PC-3 (cell line): ENCODE results near the gene ARHGEF7. TPM values are rescaled to one million over a fixed set of nuclear protein-coding genes. Genes with fewer than 3 reads are reported as not detected.
A peak's percentile ranks its signal among the peaks of the same experiment; 100 is the strongest.

Experiments used
- ATAC-seq: fragments of 200-7000 bp; cut with Tn5 transposase; 2 replicates; pipeline ENCODE4 v1.9.1; 2020; ENCODE audit warnings: mild to moderate bottlenecking, moderate library complexity
- BruUV-seq: library from RNA; stranded (reverse); fragments of 400-500 nt; replicated peaks from 2 replicates; lab custom pipeline; 2021; lab: Mats Ljungman, UMichigan
- CTCF ChIA-PET: fragments of 300-600 bp; sonication (Branson Sonifier 250); formaldehyde crosslinking; loops from one replicate; lab custom pipeline; 2022; ENCODE audit warnings: antibody characterized with exemption; lab: Charles Lee
- POLR2A ChIA-PET: fragments of 300-600 bp; sonication (Branson Sonifier 250); formaldehyde crosslinking; loops from one replicate; lab custom pipeline; 2022; ENCODE audit warnings: antibody characterized with exemption; ENCODE audit not compliant: unreplicated experiment; lab: Charles Lee
- DNase-seq: peaks from one replicate; pipeline ENCODE4 v3.0.0-alpha.2; 2015
- H2AFZ ChIP-seq: fragments of 300-600 bp; sonication (generic); 2 replicates; pipeline ENCODE4 v1.6.0; 2016; ENCODE audit warnings: antibody characterized with exemption, low read length
- H3F3A ChIP-seq: fragments of 300-600 bp; sonication (generic); one replicate; pipeline ENCODE4 v1.6.0; 2017; ENCODE audit warnings: antibody characterized with exemption, low read length, control low read depth, mild to moderate bottlenecking; ENCODE audit not compliant: unreplicated experiment
- H3K27ac ChIP-seq: fragments of 300-600 bp; sonication (generic); 2 replicates; pipeline ENCODE4 v1.5.1; 2016; ENCODE audit warnings: mild to moderate bottlenecking, low read length
- H3K27me3 ChIP-seq: fragments of 300-600 bp; sonication (generic); 2 replicates; pipeline ENCODE4 v1.6.1; 2016; ENCODE audit warnings: low read length, mixed read lengths
- H3K36me3 ChIP-seq: fragments of 300-600 bp; sonication (generic); 2 replicates; pipeline ENCODE4 v1.6.1; 2016; ENCODE audit warnings: low read depth, mixed run types, low read length, mixed read lengths
- H3K4me1 ChIP-seq: fragments of 300-600 bp; sonication (generic); 2 replicates; pipeline ENCODE4 v1.5.1; 2016; ENCODE audit warnings: low read length; ENCODE audit not compliant: insufficient read depth
- H3K4me2 ChIP-seq: fragments of 300-600 bp; sonication (generic); 2 replicates; pipeline ENCODE4 v1.6.0; 2016; ENCODE audit warnings: low read length
- H3K4me3 ChIP-seq: fragments of 300-600 bp; sonication (generic); 2 replicates; pipeline ENCODE4 v1.5.1; 2016; ENCODE audit warnings: mild to moderate bottlenecking, low read length, mixed read lengths
- H3K79me2 ChIP-seq: fragments of 300-600 bp; sonication (generic); 2 replicates; pipeline ENCODE4 v1.6.1; 2017; ENCODE audit warnings: low read length, mixed read lengths
- H3K9ac ChIP-seq: fragments of 300-600 bp; sonication (generic); 2 replicates; pipeline ENCODE4 v1.6.0; 2016; ENCODE audit warnings: mild to moderate bottlenecking, low read length
- H3K9me2 ChIP-seq: fragments of 300-600 bp; sonication (generic); replicated peaks from 2 replicates; pipeline ENCODE4 v1.6.1; 2016; ENCODE audit warnings: mixed run types, low read length, mixed read lengths
- H3K9me3 ChIP-seq: fragments of 300-600 bp; sonication (generic); 2 replicates; pipeline ENCODE4 v1.6.1; 2016; ENCODE audit warnings: low read length, mixed read lengths
- H4K20me1 ChIP-seq: fragments of 300-600 bp; sonication (generic); 2 replicates; pipeline ENCODE4 v1.6.1; 2016; ENCODE audit warnings: low read length, mixed read lengths
- EZH2 ChIP-seq: fragments of 300-600 bp; sonication (generic); IDR thresholded peaks from one replicate; pipeline ENCODE4 v1.6.1; 2017; ENCODE audit warnings: antibody characterized with exemption, mild to moderate bottlenecking, low read length; ENCODE audit not compliant: unreplicated experiment
- EZH2phosphoT487 ChIP-seq: fragments of 300-600 bp; sonication (generic); IDR thresholded peaks from 2 replicates; pipeline ENCODE4 v1.6.1; 2018; ENCODE audit warnings: mild to moderate bottlenecking, antibody characterized with exemption, low read length, borderline replicate concordance
- intact Hi-C: fragments of 100-400 bp; cut with micrococcal nuclease; formaldehyde crosslinking; loops from 2 replicates; pipeline ENCODE4 v1.9.0; 2023
- total RNA-seq: library from RNA; depleted of rRNA; stranded (reverse); fragments of >200 nt; gene quantifications from 2 replicates; pipeline ENCODE4 v1.2.3, GENCODE V29; 2014
- TF ChIP-seq, protein P1 (sequence below): fragments of 300-600 bp; sonication (generic); conservative IDR thresholded peaks from 2 replicates; pipeline ENCODE4 v1.5.1; 2017; ENCODE audit warnings: antibody characterized with exemption, low read depth, mild to moderate bottlenecking, low read length

Gene ARHGEF7
- total RNA-seq, 1 experiment from 2014 or later = 14.7 TPM

DNA sequence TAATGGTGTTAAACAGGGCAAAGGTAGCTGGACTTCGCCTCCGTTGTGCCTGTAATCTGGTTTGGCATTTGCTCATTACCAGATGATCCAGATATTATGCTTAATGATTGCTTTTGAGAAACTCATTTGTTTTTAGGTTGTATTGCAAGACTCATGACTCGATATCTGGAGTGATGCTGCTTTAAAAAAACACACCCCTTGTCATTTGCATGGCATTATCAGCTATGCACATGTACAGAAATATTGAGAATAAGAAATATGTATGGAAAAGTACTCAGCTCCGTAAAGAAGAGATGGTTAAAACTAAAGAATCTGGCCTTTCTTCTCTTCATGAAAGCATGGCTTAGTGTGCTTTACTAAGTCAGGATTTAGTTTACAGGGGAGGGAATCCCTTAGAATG, 95.0 kb downstream of the ARHGEF7 start:
- Histone ChIP-seq H3K9ac (no peak overlapping the region), H3K4me2 (no peak overlapping the region), H3K4me3 (no peak overlapping the region), H3K9me2 (no peaks in the 10 kb centered on the region), H3K9me3 (no peaks in the 10 kb centered on the region), H3K79me2 (peaks cover 79% of the 10 kb centered on the region), H3K27me3 (no peaks in the 10 kb centered on the region), H2AFZ (no peak overlapping the region), H3K27ac (no peak overlapping the region), H3K4me1 (peaks cover 10% of the 10 kb centered on the region; the same call in 1 of the 2 replicates), H4K20me1 (no peaks in the 10 kb centered on the region), H3K36me3 (no peaks in the 10 kb centered on the region), H3F3A (no peaks in the 10 kb centered on the region)
- no peak for ATAC-seq
- TF ChIP-seq, protein P1, sequence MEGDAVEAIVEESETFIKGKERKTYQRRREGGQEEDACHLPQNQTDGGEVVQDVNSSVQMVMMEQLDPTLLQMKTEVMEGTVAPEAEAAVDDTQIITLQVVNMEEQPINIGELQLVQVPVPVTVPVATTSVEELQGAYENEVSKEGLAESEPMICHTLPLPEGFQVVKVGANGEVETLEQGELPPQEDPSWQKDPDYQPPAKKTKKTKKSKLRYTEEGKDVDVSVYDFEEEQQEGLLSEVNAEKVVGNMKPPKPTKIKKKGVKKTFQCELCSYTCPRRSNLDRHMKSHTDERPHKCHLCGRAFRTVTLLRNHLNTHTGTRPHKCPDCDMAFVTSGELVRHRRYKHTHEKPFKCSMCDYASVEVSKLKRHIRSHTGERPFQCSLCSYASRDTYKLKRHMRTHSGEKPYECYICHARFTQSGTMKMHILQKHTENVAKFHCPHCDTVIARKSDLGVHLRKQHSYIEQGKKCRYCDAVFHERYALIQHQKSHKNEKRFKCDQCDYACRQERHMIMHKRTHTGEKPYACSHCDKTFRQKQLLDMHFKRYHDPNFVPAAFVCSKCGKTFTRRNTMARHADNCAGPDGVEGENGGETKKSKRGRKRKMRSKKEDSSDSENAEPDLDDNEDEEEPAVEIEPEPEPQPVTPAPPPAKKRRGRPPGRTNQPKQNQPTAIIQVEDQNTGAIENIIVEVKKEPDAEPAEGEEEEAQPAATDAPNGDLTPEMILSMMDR = no peak
- TF ChIP-seq EZH2 (no peak), EZH2phosphoT487 (no peak)
- POLR2A ChIA-PET = no interaction called here
- intact Hi-C loops = loop anchor here (10.0 kb wide), 1 partner anchor 295 kb away; the partner anchor contains the start of gene ANKRD10
- BruUV-seq = no TSS peak
- DNase-seq = no peak
- CTCF ChIA-PET = no interaction called here

DNA sequence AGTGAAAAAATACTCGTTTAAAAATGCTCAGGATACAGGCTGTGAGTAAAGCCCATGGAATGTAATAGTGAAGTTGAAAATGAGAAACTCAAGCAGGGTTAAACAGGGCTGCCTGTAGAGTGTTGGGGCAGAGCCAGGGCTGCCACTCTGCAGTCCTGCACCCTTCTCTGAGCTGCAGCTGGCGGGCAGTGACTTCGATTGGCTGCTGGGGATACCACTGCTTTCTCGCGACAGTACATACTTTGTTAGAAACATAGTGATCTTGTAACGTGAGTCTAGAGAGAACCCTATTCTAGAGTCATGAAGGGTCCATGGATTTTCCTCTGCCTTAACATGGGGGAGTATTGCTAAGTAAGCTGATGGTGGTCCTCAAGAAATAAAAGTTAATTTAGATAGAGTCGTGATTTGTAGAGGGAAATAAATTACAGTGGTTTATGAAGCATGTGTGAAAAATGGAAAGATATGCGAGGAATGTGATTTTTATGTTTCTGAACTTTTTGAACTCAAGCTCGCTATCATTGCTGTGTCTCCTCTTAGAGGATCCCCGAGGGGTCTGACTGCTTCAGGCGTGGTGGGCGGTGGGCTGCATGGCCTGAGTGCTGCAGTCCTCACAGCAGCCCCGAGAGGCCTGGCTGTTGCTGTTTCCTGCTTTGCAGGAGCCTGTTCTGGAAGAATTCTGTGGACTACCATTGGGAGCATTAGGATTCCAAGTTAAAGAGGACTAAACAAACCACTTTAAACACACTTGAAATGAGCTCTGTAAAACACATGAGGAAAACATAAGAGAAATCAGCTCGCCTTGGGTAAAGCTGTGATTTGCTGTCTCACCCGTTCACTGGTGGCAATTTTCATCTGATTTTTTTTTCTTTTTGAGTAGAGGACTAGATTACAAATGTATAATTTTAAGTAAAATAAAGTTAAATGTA, 95.7 kb downstream of the ARHGEF7 start:
- no peak overlapping the region for H3K9ac ChIP-seq
- H3K36me3 ChIP-seq = no peaks in the 10 kb centered on the region
- BruUV-seq = no TSS peak
- no peaks in the 10 kb centered on the region for H3K9me2 ChIP-seq
- intact Hi-C loops = loop anchor here (10.0 kb wide), 1 partner anchor 296 kb away; the partner anchor contains the start of gene ANKRD10
- H3K79me2 ChIP-seq = peaks cover 76% of the 10 kb centered on the region
- H3K9me3 ChIP-seq = no peaks in the 10 kb centered on the region
- H3K4me1 ChIP-seq = peaks cover 10% of the 10 kb centered on the region; the same call in 1 of the 2 replicates
- ChIA-PET POLR2A (no interaction called here), CTCF (interaction anchor here (0.6 kb wide), 1 partner anchor 1581 kb away, joined by 3 read pairs; no protein-coding TSS in a partner anchor)
- H3F3A ChIP-seq = no peaks in the 10 kb centered on the region
- H2AFZ ChIP-seq = no peak overlapping the region
- H3K4me3 ChIP-seq = no peak overlapping the region
- no peak overlapping the region for H3K27ac ChIP-seq
- TF ChIP-seq EZH2 = no peak
- TF ChIP-seq, protein P1 = no peak
- no peak for TF ChIP-seq EZH2phosphoT487
- no peak overlapping the region for H3K4me2 ChIP-seq
- no peaks in the 10 kb centered on the region for H3K27me3 ChIP-seq
- DNase-seq (peak; percentile 29), ATAC-seq (peak; percentile 83)
- H4K20me1 ChIP-seq = no peaks in the 10 kb centered on the region
